C4-2B (cell line): ENCODE data around the gene MYF6.

Experiments used
- H3K27ac ChIP-seq: fragments of 450-650 bp; 2 replicates; pipeline ENCODE4 v1.5.1; 2017
- ZFX ChIP-seq: fragments of 450-650 bp; IDR thresholded peaks from 2 replicates; pipeline ENCODE4 v1.6.1; 2017
- TF ChIP-seq, protein P1 (sequence below): fragments of 450-650 bp; conservative IDR thresholded peaks from 2 replicates; pipeline ENCODE4 v1.5.1; 2017; ENCODE audit warnings: mild to moderate bottlenecking

The MYF6 gene

DNA sequence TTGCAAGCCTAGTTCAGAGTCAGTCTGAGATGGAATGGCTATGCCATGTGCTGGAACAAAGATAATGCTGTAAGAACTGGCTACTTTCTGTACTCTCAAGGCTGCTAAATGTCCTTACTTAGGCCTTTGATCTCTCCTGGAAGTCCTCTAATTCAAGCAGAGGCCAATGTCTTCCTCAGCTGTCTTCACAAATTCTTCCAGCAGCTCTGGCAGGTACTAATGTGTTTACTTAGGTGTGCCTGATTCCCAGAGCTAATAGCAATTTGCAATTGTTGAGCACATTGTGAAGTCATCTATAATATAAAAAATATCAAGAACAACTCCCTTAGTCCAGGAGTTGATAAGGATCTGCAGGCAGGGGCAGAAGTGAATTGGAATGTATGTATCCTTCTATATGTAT lies 5.4 kb downstream of the MYF6 start:
- H3K27ac ChIP-seq, result peak overlapping the region; percentile 55; the same call in 1 of the 2 replicates
- no peak for TF ChIP-seq ZFX
- TF ChIP-seq, protein P1, sequence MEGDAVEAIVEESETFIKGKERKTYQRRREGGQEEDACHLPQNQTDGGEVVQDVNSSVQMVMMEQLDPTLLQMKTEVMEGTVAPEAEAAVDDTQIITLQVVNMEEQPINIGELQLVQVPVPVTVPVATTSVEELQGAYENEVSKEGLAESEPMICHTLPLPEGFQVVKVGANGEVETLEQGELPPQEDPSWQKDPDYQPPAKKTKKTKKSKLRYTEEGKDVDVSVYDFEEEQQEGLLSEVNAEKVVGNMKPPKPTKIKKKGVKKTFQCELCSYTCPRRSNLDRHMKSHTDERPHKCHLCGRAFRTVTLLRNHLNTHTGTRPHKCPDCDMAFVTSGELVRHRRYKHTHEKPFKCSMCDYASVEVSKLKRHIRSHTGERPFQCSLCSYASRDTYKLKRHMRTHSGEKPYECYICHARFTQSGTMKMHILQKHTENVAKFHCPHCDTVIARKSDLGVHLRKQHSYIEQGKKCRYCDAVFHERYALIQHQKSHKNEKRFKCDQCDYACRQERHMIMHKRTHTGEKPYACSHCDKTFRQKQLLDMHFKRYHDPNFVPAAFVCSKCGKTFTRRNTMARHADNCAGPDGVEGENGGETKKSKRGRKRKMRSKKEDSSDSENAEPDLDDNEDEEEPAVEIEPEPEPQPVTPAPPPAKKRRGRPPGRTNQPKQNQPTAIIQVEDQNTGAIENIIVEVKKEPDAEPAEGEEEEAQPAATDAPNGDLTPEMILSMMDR, result no peak

DNA sequence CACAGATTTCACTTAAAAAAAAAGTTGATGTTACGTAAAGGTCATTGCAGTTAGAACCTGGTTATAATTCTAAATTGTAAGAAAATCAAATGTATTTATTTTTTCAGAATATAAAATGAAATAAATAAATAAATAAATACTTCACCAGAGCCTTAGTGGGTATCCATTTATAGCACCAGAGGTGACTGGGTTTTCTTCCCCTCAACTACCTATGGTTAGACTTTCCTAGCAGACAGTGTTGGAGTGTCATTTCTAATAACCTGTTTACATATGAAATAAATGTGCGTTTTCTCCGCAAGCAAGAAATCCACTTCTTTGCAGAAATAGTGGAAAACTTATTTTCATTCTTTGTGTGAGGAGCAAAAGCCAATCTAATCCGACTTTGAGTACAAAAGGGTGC lies 6.0 kb downstream of the MYF6 start:
- TF ChIP-seq ZFX, result no peak
- TF ChIP-seq, protein P1, result no peak
- peak overlapping the region; percentile 72; the same call in 1 of the 2 replicates for H3K27ac ChIP-seq

DNA sequence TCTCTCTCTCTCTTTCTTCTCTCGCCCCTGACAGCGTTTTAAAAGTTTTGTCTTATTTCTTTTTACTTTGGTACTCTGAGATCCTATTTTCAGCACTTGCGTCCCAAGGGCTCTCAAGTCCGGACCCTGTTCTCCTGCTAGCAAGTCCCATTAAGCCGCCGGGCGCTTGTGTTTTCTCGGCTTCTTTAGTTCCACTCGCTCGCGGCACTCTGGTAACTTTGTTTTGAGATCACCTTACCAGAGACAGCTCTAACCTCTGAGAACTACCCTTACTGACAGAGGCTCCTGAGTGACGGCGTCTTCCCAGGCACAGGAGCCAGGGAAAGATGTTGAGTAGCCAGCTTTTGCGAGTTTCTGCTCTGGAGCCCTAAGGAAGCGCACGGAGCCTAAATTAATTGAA lies 6.6 kb downstream of the MYF6 start:
- TF ChIP-seq ZFX, result no peak
- TF ChIP-seq, protein P1, result no peak
- H3K27ac ChIP-seq, result peak overlapping the region; percentile 72

DNA sequence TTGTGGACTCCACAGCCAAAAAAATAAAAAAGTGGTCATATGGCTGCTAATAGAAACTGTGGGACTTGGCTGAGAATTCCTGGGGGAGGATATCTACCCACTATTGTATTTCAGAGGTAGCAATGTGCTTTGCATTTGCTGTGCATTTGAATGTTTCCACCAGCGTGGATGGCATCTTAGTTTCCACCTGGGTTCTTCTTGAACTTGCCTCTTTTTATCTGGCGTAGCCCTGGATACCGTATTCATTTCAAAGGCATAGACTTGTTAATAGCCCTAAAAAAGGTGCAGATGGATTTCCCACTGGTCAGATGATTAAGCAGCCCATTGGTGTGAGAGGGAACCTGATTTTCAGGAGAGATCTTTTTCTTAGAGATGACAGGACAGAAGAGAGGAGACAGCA lies 7.4 kb downstream of the MYF6 start:
- TF ChIP-seq ZFX, result no peak
- TF ChIP-seq, protein P1, result no peak

DNA sequence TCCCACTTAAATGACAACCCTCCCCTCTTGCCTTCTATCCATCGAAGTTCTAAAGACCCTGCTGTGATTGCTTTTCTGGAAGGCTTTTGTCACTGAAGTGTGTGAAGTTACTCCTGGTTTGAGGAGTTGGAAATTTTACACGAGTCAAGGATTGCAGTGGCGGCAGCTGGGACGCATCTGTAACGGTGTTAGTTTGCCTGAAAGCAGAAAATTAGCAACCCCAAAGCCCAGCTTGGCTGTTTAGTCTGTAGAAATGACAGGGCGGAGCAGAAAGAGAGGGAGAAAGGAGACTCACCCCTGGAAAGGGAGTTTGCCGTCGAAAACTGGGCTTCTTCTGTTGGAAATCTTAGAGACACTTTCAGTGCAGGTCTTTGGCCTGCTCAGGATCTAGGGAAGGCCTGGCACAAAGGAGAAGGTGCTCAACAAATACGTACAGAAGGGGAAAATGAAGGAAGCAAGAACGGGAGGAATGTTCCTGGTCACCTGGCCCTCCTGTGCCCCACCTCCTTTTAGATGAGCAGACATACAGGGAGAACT lies 8.3 kb downstream of the MYF6 start:
- H3K27ac ChIP-seq, result peak overlapping the region; percentile 22; the same call in 1 of the 2 replicates
- TF ChIP-seq, protein P1, result no peak
- no peak for TF ChIP-seq ZFX

More for the DNA sequence above, 7.4 kb downstream of the MYF6 start:
- H3K27ac ChIP-seq, result peak overlapping the region; percentile 23; the same call in 1 of the 2 replicates

DNA sequence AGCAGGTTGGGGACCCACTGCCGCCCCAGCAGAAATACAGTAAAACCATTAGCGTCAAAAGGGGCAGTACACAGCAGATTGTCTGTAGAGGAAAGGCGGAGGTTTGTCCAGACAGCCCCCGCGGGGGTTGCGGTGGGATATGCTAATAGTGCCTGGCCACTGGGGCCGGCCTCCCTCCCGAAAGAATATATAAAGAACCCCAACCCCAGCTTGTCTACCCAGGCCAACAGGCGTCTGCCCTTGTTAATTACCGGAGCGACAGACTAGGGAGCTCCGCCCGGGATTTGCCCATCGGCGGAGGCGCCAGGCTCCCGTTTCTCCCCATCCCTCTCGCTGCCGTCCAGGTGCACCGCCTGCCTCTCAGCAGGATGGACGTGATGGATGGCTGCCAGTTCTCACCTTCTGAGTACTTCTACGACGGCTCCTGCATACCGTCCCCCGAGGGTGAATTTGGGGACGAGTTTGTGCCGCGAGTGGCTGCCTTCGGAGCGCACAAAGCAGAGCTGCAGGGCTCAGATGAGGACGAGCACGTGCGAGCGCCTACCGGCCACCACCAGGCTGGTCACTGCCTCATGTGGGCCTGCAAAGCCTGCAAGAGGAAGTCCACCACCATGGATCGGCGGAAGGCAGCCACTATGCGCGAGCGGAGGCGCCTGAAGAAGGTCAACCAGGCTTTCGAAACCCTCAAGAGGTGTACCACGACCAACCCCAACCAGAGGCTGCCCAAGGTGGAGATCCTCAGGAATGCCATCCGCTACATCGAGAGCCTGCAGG lies 9.4 kb downstream of the MYF6 start, which contains the start of gene MYF5:
Gene MYF5 (plus strand): TSS at position 217 of the 774 bp plus-strand sequence. CDS start 152 bp downstream, at position 369.
- H3K27ac ChIP-seq, result peak within 1 kb of the TSS; percentile 22; the same call in 1 of the 2 replicates
- TF ChIP-seq, protein P1, result no peak
- no peak for TF ChIP-seq ZFX

DNA sequence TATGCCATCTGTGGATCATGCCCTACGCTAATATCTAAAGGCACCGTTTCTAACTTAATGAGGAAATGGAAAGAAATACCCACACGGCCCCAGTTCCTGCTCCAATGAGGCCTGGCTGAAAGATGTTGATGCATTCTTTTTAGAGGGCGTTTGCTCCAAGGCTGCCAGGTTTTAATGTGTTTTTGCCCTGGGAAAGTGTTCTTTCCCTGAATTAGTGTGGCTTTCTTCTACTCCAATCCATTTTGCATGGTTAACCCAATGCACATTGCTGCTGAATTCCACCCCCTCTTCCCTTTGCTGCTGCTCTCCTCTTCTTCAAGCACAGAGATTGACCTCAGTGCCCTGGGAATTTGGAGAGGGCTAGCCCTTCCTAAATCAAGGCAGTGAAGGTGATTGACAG lies 10.4 kb downstream of the MYF6 start:
- H3K27ac ChIP-seq, result no peak overlapping the region
- TF ChIP-seq, protein P1, result no peak
- no peak for TF ChIP-seq ZFX
